Measurements from ENCODE around the gene TP53TG3F. TPM values are rescaled to one million over a fixed set of nuclear protein-coding genes. Genes with fewer than 3 reads are reported as not detected.
"Not testable (repeated sequence)": the region's sequence is repeated elsewhere in the genome, so short reads cannot be mapped to it uniquely, and the experiment has no call there.

The TP53TG3F gene
- total RNA-seq: not detected

DNA sequence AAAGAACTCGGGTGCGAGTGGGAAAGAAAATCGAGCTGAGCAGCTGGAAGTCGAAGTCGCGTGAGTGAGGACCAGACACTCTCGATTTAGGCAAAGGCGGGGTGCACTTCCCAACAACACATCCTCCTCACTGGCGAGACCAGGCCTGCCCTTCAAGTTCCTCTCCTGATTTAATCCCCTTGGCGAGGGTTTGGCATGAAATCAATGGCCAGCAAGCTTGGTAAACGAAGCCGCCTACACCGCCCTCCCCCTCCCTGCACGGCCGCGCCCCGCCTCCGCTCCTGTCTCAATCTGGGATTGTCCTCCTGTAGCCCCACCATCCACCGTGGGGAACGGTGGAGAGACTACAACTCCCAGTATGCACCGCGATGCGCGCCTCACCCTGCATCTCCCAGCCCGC, at the start of gene TP53TG3F:
TP53TG3F (plus strand) TSS at position 301 of the 400 bp plus-strand sequence; CDS start at position 369, 68 bp downstream.
- not testable (repeated sequence) for DNase-seq (ENCODE audit: low spot score)

GRCh38 chr16:33491611-33492010, 32.2 kb downstream of the TP53TG3F start:
- not testable (repeated sequence) for DNase-seq (ENCODE audit: low spot score)

GRCh38 chr16:33507231-33507630, 47.8 kb downstream of the TP53TG3F start:
- not testable (repeated sequence) for DNase-seq (ENCODE audit: low spot score)

DNA sequence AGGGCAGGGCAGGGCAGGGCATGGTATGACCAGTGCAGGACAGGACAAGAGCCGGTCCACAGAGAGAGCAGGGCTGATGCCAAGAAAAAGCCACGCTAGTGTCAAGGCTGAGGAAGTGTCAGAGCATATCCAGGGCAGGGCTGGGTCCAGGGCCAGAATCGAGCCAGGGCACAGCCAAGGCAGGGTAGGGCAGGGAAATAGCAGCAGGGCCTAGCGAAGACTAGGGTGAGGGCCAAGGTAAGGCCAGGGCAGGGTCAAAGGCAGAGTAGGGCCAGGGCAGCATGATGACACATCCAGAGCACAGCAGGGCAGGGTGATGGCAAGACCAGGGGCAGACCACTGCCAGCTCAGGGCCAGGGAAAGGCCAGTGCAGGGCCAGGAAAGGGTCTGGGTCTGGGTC, 49.7 kb downstream of the TP53TG3F start:
- DNase-seq (ENCODE audit: low spot score): not testable (repeated sequence)

DNA sequence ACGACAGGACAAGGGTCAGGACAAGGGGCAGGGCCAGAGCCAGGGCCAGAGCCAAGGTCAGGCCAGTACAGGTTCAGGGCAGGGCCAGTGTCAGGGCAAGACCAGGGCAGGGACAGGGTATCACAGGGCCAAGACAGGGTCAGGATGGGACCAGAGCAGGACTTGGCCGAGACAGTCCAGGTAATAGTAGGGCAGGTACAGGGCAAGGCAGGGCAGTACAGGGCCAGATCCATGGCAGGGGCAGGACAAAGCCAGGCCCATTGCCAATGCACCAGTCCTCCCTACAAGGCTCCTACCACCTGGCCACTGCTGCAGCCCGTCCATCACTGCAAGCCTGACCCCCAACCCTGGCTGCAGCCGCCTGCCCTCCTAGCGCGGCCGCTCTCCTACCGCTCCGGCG, 50.5 kb downstream of the TP53TG3F start:
- not testable (repeated sequence) for DNase-seq (ENCODE audit: low spot score)

Other genes with a start within 250 kb of the TP53TG3F start
- not detected for gene TP53TG3E, start 155.3 kb upstream of the TP53TG3F start, total RNA-seq
- gene TP53TG3B, start 98.8 kb upstream of the TP53TG3F start, total RNA-seq: not detected